CD14-positive monocyte (primary cell): ENCODE results near the gene ZNF865. TPM values are rescaled to one million over a fixed set of nuclear protein-coding genes. Genes with fewer than 3 reads are reported as not detected.

ENCODE experiments used
- DNase-seq, 3 donors: peaks; one replicate each; pipeline ENCODE4 v3.0.0-alpha.2; 2011 to 2022
- H2AFZ ChIP-seq: 2 replicates; pipeline ENCODE4 v1.6.0; 2012; ENCODE audit warnings: mild to moderate bottlenecking, low read depth, low read length, inconsistent platforms; ENCODE audit not compliant: insufficient read depth, poor library complexity, severe bottlenecking
- H3K27ac ChIP-seq, 2 donors: 1 replicate in 1 of 2; 2 replicates in 1 of 2; pipeline ENCODE4 v1.5.1; 2012 to 2013; ENCODE audit warnings: low read length in 2 of 2, control low read depth in 1 of 2, inconsistent platforms in 1 of 2, low read depth in 1 of 2, mild to moderate bottlenecking in 1 of 2
- H3K27me3 ChIP-seq, 2 donors: one replicate each; pipeline versions ENCODE4 v1.6.0 to v1.6.1; 2011 to 2013; ENCODE audit warnings: low read length in 2 of 2; ENCODE audit not compliant: control insufficient read depth in 2 of 2, insufficient read depth in 2 of 2
- H3K36me3 ChIP-seq, 2 donors: replicated peaks in 1 of 2; 1 replicate in 1 of 2; 2 replicates in 1 of 2; pipeline versions ENCODE4 v1.5.1 to v1.6.1; 2012 to 2013; ENCODE audit warnings: low read length in 2 of 2, control low read depth in 1 of 2, inconsistent platforms in 1 of 2, mild to moderate bottlenecking in 1 of 2; ENCODE audit not compliant: insufficient read depth in 2 of 2, control insufficient read depth in 1 of 2
- H3K4me1 ChIP-seq, 2 donors: 1 replicate in 1 of 2; 2 replicates in 1 of 2; pipeline versions ENCODE4 v1.5.1 to v1.6.1; 2012 to 2013; ENCODE audit warnings: low read length in 2 of 2, control low read depth in 1 of 2, inconsistent platforms in 1 of 2, mild to moderate bottlenecking in 1 of 2, moderate library complexity in 1 of 2; ENCODE audit not compliant: insufficient read depth in 2 of 2, control insufficient read depth in 1 of 2
- H3K4me2 ChIP-seq: replicated peaks from 2 replicates; pipeline ENCODE3; 2012; ENCODE audit warnings: low read length, moderate library complexity, mild to moderate bottlenecking; ENCODE audit not compliant: poor library complexity, severe bottlenecking; ENCODE audit errors: extremely low read depth
- H3K4me3 ChIP-seq, 3 experiments: fragments of 200-600 bp in 1 of 3; sonication (generic) in 1 of 3; replicated peaks in 1 of 3; 1 replicate in 2 of 3; 2 replicates in 1 of 3; pipeline ENCODE4 v1.5.1; 2011 to 2013; ENCODE audit warnings: low read length in 3 of 3, mild to moderate bottlenecking in 3 of 3, control low read depth in 2 of 3, low read depth in 2 of 3, inconsistent platforms in 1 of 3, moderate library complexity in 1 of 3
- H3K79me2 ChIP-seq: 2 replicates; pipeline ENCODE4 v1.6.0; 2012; ENCODE audit warnings: mild to moderate bottlenecking, control low read depth, inconsistent platforms, low read length, moderate library complexity; ENCODE audit not compliant: insufficient read depth
- H3K9ac ChIP-seq: 2 replicates; pipeline ENCODE4 v1.6.0; 2017; ENCODE audit warnings: low read length, mild to moderate bottlenecking; ENCODE audit not compliant: insufficient read depth, poor library complexity, severe bottlenecking
- H3K9me3 ChIP-seq, 2 donors: replicated peaks in 1 of 2; 1 replicate in 1 of 2; 2 replicates in 1 of 2; pipeline versions ENCODE4 v1.5.1 to v1.6.1; 2012 to 2013; ENCODE audit warnings: low read length in 2 of 2, control low read depth in 1 of 2; ENCODE audit not compliant: control insufficient read depth in 1 of 2, insufficient read depth in 1 of 2
- H4K20me1 ChIP-seq: 2 replicates; pipeline ENCODE4 v1.6.0; 2012; ENCODE audit warnings: mild to moderate bottlenecking, low read length, control low read depth, moderate library complexity; ENCODE audit not compliant: insufficient read depth
- H3K27ac Mint-ChIP-seq, 7 donors: one replicate each; pipeline ENCODE4 v1.8.0; 2020; ENCODE audit warnings: mild to moderate bottlenecking in 7 of 7, mixed read lengths in 7 of 7, moderate library complexity in 6 of 7, inconsistent platforms in 2 of 7
- H3K27me3 Mint-ChIP-seq, 3 donors: one replicate each; pipeline ENCODE4 v1.8.0; 2021 to 2022; ENCODE audit warnings: low read depth in 3 of 3, mild to moderate bottlenecking in 3 of 3, mixed read lengths in 3 of 3, moderate library complexity in 3 of 3, inconsistent platforms in 1 of 3
- H3K36me3 Mint-ChIP-seq, 2 donors: one replicate each; pipeline ENCODE4 v1.8.0; 2020; ENCODE audit warnings: mixed read lengths in 2 of 2, inconsistent platforms in 1 of 2, mild to moderate bottlenecking in 1 of 2
- H3K4me1 Mint-ChIP-seq: one replicate; pipeline ENCODE4 v1.8.0; 2020; ENCODE audit warnings: mild to moderate bottlenecking, mixed read lengths
- H3K4me3 Mint-ChIP-seq, 2 donors: one replicate each; pipeline ENCODE4 v1.8.0; 2020; ENCODE audit warnings: mild to moderate bottlenecking in 2 of 2, mixed read lengths in 2 of 2, moderate library complexity in 1 of 2
- H3K9me3 Mint-ChIP-seq, 7 donors: one replicate each; pipeline ENCODE4 v1.8.0; 2020 to 2022; ENCODE audit warnings: mixed read lengths in 7 of 7, mild to moderate bottlenecking in 6 of 7, moderate library complexity in 6 of 7, inconsistent platforms in 2 of 7
- WGBS: methylation state at CpG from one replicate; pipeline ENCODE4 v1.1.5; 2013; ENCODE audit warnings: missing lambda C conversion rate; ENCODE audit not compliant: insufficient coverage; 5-methylcytosine and 5-hydroxymethylcytosine counted together
- intact Hi-C, 2 donors: fragments of 100-400 bp; cut with micrococcal nuclease; formaldehyde crosslinking; loops; one replicate each; pipeline versions ENCODE4 v1.15.0 to v1.15.1; 2023
- polyA plus RNA-seq, 3 donors: library from polyadenylated mRNA; depleted of rRNA in 1 of 3; unstranded in 2 of 3; stranded (reverse) in 1 of 3; fragments of 300-500 nt in 2 of 3; fragments of >200 nt in 1 of 3; fragmentation: Illumina TruSeq in 2 of 3; gene quantifications; 1 replicate in 2 of 3; 2 replicates in 1 of 3; pipeline ENCODE4 v1.2.3, GENCODE V29; 2012 to 2021
- TF ChIP-seq, protein P1 (sequence below): fragments of 200-600 bp; IDR thresholded peaks from one replicate; pipeline ENCODE4 v1.8.0; 2022; ENCODE audit warnings: antibody characterized with exemption, mild to moderate bottlenecking

The ZNF865 gene
- polyA plus RNA-seq, 3 donors, result 0.03 to 6.0 (median 0.07) TPM

DNA sequence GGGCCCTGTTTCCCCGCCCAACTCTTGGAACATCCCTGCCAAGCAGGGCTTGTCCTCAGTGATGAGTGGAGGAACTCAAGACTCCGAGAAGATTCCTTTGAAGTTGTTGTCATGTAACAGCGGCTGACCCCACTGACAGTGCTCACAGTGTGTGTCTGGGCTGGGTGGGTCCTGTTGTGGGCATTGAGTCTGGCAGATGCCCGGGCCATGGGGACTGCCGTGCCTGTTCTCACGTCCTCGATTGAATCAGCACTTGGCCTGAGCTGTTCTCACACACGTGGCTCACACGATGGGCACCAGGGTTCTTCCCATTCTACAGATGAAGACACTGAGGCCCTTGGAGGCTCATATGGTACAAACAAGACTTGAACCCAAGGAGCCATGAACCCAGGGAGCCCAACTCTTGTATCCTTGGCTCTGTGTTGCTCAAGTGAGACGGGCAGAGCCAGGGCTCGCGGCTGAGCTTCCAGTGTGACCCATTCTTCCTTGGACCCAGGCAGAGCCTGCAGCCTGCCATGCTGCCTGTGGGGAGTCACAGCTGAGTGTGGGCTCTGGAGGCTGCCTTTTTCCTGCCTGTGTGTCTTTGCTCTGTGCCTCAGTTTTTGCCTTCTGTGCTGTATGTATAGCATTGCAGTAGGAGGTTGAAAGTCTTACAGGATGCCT lies 61.0 kb downstream of the ZNF865 start:
- Histone ChIP-seq H2AFZ (no peak overlapping the region), H3K27me3 (no peaks in the 10 kb centered on the region), H3K9me3 (no peaks in the 10 kb centered on the region), H4K20me1 (peaks cover 100% of the 10 kb centered on the region), H3K79me2 (peaks cover 97% of the 10 kb centered on the region), H3K9ac (no peak overlapping the region), H3K4me2 (no peak overlapping the region), H3K27ac (peak overlapping the region in 1 of 2 donors; percentile 20), H3K4me3 (no peak overlapping the region), H3K36me3 (peaks cover 88 to 96% of the 10 kb centered on the region in 2 donors), H3K4me1 (no peaks in the 10 kb centered on the region)
- Mint-ChIP-seq H3K36me3 (peaks cover 84 to 98% of the 10 kb centered on the region in 2 donors), H3K27me3 (no peaks in the 10 kb centered on the region), H3K9me3 (peaks cover 0 to 2% (median 0%) of the 10 kb centered on the region in 7 donors), H3K4me1 (peaks cover 5% of the 10 kb centered on the region), H3K4me3 (no peak overlapping the region), H3K27ac (peak overlapping the region in 3 of 7 donors; percentile 15 to 50 (median 43))
- intact Hi-C loops, result no loop called here
- WGBS, result 97% methylated on average over 11 of the region's 12 CpGs
- TF ChIP-seq, protein P1, sequence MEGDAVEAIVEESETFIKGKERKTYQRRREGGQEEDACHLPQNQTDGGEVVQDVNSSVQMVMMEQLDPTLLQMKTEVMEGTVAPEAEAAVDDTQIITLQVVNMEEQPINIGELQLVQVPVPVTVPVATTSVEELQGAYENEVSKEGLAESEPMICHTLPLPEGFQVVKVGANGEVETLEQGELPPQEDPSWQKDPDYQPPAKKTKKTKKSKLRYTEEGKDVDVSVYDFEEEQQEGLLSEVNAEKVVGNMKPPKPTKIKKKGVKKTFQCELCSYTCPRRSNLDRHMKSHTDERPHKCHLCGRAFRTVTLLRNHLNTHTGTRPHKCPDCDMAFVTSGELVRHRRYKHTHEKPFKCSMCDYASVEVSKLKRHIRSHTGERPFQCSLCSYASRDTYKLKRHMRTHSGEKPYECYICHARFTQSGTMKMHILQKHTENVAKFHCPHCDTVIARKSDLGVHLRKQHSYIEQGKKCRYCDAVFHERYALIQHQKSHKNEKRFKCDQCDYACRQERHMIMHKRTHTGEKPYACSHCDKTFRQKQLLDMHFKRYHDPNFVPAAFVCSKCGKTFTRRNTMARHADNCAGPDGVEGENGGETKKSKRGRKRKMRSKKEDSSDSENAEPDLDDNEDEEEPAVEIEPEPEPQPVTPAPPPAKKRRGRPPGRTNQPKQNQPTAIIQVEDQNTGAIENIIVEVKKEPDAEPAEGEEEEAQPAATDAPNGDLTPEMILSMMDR, result no peak
- no peak for DNase-seq

Other genes starting within 250 kb of the ZNF865 start
- gene GARIN5B, start 242.4 kb upstream of the ZNF865 start, polyA plus RNA-seq, result not detected
- not detected for gene IL11, start 235.2 kb upstream of the ZNF865 start, polyA plus RNA-seq
- gene TMEM190, start 228.8 kb upstream of the ZNF865 start, polyA plus RNA-seq, result not detected
- not detected for gene TMEM238, start 221.4 kb upstream of the ZNF865 start, polyA plus RNA-seq
- gene RPL28, start 219.7 kb upstream of the ZNF865 start, polyA plus RNA-seq, result 1,000 to 10,000 TPM in 1 of 3 donors, 100 to 1,000 TPM in 2; 199 to 3,862 (median 208) TPM
- gene UBE2S, start 197.9 kb upstream of the ZNF865 start, polyA plus RNA-seq, result 10 to 100 TPM; 16.1 to 40.9 (median 21.9) TPM
- under 1 TPM in 1 of 3 donors, not detected in 2; 0.01 TPM for gene SHISA7, start 162.3 kb upstream of the ZNF865 start, polyA plus RNA-seq
- gene ISOC2, start 144.0 kb upstream of the ZNF865 start, polyA plus RNA-seq, result 10 to 100 TPM; 14.8 to 20.2 (median 14.9) TPM
- gene C19orf85, start 140.9 kb upstream of the ZNF865 start, polyA plus RNA-seq, result not detected
- 1 to 10 TPM in 1 of 3 donors, under 1 TPM in 1, not detected in 1; 0.50 to 3.1 TPM for gene ZNF628, start 129.0 kb upstream of the ZNF865 start, polyA plus RNA-seq
- 1 to 10 TPM; 1.5 to 2.2 (median 1.9) TPM for gene NAT14, start 120.5 kb upstream of the ZNF865 start, polyA plus RNA-seq
- gene SSC5D, start 117.2 kb upstream of the ZNF865 start, polyA plus RNA-seq, result under 1 TPM in 1 of 3 donors, not detected in 2; 0.08 TPM
- not detected for gene SBK2, start 68.5 kb upstream of the ZNF865 start, polyA plus RNA-seq
- gene SBK3, start 60.1 kb upstream of the ZNF865 start, polyA plus RNA-seq, result not detected
- 1 to 10 TPM in 1 of 3 donors, under 1 TPM in 1, not detected in 1; 0.05 to 1.8 TPM for gene ZNF579, start 24.8 kb upstream of the ZNF865 start, polyA plus RNA-seq
- gene FIZ1, start 6.1 kb upstream of the ZNF865 start, polyA plus RNA-seq, result 1 to 10 TPM; 1.2 to 2.6 (median 1.6) TPM
- gene ZNF524, start 5.4 kb upstream of the ZNF865 start, polyA plus RNA-seq, result 10 to 100 TPM; 27.9 to 45.7 (median 41.8) TPM
- gene ZNF784, start 18.9 kb downstream of the ZNF865 start, polyA plus RNA-seq, result 1 to 10 TPM; 1.5 to 5.5 (median 2.4) TPM
- gene ZNF580, start 35.4 kb downstream of the ZNF865 start, polyA plus RNA-seq, result 10 to 100 TPM in 2 of 3 donors, 1 to 10 TPM in 1; 9.7 to 46.5 (median 10.7) TPM
- gene ZNF581, start 38.0 kb downstream of the ZNF865 start, polyA plus RNA-seq, result 10 to 100 TPM; 25.1 to 31.6 (median 29.4) TPM
- 1 to 10 TPM in 2 of 3 donors, under 1 TPM in 1; 0.74 to 2.4 (median 1.2) TPM for gene CCDC106, start 42.6 kb downstream of the ZNF865 start, polyA plus RNA-seq
- gene U2AF2, start 49.4 kb downstream of the ZNF865 start, polyA plus RNA-seq, result 100 to 1,000 TPM in 1 of 3 donors, 1 to 10 TPM in 2; 5.3 to 166 (median 5.4) TPM
- 10 to 100 TPM; 18.7 to 75.2 (median 19.2) TPM for gene EPN1, start 69.6 kb downstream of the ZNF865 start, polyA plus RNA-seq
- not detected for gene NLRP9, start 132.8 kb downstream of the ZNF865 start, polyA plus RNA-seq
- 1 to 10 TPM in 2 of 3 donors, under 1 TPM in 1; 0.33 to 8.4 (median 7.9) TPM for gene RFPL4A, start 153.4 kb downstream of the ZNF865 start, polyA plus RNA-seq
- 1 to 10 TPM in 2 of 3 donors, not detected in 1; 1.1 to 1.3 TPM for gene RFPL4AL1, start 163.5 kb downstream of the ZNF865 start, polyA plus RNA-seq
- not detected for gene NLRP11, start 226.4 kb downstream of the ZNF865 start, polyA plus RNA-seq
- not detected for gene NLRP4, start 230.9 kb downstream of the ZNF865 start, polyA plus RNA-seq